GM18520 (cell line): ENCODE measurements around the gene DDAH1.

Source experiments
- ATAC-seq: cut with Tn5 transposase; IDR thresholded peaks from one replicate; pipeline ENCODE4 v1.9.1; 2021; ENCODE audit not compliant: unreplicated experiment

DDAH1 gene

DNA sequence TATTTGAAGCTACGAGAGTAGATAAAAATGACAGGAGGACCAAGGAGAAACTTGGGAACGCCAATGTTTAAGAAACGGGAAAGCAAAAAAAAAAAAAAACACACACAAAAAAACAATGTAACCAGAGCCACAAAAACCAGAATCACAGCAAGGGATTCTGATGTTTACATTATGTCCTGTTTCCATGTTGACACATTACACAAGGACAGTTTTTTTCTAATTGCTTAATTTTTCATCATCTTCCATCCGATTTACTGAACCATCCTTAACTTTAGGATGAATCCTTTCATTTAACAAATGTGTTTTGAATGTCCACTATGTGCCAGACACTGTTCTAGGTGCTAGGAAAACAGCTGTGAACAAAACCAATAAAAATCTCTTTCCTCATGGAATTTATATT, 187.2 kb downstream of the DDAH1 start:
- no peak for ATAC-seq

DNA sequence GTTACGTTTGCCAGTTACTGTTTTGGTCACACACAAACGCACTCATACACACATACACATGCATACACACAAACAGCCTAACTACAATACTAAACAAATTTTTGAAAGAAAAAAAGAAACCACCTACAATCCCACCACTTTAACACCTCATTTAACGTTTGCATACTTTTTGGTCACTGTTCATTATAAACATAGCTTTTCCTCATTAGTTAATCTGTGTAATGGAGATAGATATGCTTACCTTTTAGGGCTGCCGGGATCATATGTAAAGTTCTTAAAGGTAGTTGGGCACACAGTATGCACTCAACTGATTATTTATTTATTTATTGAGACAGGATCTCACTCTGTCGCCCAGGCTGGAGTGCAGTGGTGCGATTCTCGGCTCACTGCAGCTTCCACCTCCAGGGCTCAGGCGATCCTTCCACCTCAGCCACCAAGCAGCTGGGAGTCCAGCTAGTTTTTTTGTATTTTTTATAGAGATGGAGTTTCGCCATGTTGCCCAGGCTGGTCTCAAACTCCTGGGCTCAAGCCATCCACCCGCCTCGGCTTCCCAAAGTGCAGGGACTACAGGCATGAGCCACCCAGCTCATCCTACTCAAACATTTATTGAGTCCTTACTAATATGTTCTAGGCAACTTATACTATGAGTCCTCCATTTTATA, 187.8 kb downstream of the DDAH1 start:
- ATAC-seq: no peak

DNA sequence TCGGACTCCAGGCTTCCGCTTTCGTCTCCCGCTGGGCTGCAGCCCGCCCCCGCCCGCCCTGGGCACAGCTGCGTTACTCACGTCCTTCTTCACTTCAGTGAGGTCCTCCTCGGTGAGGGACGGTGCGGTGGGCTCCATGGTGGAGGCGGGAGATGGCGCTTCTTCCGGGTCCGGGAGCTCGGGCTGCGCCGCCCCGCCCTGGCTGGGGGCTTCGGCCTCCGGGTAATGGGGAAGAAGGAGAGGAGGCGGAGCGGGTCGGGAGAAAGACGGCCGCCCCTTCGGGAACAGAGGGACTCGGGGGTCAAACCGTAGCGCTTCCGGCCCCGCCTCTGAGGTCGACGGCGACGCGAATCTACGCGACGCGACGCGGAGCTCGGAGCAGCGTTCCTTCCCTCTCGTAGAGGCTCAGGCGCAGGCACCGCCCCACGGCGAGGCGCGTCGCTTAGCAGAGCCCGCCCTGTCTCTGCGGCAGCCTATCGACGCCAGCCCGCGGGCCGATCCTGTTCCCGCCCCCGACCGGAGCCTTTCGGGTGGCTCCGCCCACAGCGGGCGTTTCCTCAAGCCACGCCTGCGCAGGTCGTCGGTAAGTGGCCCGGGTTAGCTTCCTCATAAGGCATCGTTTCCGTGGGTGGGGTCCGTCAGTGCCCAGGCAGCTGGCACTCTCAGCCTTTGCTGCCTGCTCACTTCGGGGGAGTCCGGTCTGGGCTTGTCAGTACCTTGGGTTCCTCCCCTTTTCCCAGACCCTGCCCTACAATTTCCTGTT, 188.6 kb downstream of the DDAH1 start, which contains the start of gene BCL10:
Gene BCL10 (minus strand): TSS at position 418 of the 763 bp plus-strand sequence. CDS start 280 bp downstream, at position 138.
- ATAC-seq: peak; percentile 94

DNA sequence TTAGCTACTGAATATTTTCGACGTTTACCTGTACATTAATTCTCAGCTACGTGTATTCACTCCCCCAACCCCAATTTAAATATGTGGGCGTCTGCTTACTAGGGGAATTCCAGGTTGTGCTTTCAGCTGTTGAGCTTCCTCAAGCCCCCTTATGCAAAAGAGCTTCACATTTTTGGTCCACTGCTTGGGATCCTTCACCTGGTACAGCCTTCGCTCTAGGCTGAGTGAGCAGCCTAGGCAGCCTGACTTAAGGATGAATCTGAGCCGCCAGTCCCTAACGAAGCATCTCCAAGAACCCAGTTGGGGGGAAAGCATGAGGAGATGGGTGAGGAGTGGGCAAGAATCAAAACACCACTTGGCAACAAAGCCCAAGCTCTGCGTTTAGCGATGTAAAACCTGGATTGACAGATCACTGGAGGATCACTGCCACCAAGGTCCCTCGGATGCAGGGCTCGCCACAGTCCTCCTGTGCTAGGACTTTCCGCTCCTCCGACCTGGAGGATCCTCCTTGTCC, 189.2 kb downstream of the DDAH1 start:
- no peak for ATAC-seq

DNA sequence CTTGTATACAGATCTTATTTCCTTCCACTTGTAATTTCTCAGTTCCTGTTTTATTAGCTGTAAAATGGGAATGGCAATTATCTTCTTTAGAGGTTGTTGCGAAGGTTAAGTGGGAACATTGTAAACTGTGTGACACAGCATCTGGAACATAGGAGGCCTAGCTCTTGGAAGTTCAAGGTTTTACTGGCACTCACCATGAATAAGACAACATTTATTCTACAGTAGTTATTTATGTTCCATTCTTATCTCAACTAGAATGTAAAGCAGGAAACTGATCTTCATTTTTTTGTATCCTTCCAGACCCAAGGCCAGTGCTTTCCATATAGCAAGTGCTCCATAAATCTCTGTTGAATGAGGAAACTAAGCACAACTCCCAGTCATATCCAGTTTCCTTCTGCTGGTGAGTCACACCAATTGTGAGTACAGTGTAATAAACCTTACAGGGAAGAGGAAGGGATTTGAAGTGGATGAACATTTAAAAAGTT, 189.9 kb downstream of the DDAH1 start:
- ATAC-seq: no peak

DNA sequence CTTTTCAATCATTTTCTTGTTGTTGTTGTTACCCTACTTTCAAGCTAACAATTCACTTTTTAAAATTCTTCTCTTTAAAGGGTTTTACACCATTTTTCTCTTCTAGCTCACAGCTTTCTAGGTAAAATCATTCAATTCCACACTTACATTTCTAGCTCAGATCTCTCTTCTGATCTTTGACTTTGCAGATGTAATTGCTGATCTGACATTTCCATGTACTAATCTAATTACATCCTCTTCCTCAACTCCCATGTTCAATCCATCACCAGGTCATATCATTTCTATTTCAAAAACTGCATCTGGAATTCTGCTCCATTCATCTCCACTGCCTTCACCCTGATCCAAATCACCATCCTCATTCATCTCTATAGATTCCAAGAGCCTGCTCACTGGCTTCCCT, 191.6 kb downstream of the DDAH1 start:
- no peak for ATAC-seq

DNA sequence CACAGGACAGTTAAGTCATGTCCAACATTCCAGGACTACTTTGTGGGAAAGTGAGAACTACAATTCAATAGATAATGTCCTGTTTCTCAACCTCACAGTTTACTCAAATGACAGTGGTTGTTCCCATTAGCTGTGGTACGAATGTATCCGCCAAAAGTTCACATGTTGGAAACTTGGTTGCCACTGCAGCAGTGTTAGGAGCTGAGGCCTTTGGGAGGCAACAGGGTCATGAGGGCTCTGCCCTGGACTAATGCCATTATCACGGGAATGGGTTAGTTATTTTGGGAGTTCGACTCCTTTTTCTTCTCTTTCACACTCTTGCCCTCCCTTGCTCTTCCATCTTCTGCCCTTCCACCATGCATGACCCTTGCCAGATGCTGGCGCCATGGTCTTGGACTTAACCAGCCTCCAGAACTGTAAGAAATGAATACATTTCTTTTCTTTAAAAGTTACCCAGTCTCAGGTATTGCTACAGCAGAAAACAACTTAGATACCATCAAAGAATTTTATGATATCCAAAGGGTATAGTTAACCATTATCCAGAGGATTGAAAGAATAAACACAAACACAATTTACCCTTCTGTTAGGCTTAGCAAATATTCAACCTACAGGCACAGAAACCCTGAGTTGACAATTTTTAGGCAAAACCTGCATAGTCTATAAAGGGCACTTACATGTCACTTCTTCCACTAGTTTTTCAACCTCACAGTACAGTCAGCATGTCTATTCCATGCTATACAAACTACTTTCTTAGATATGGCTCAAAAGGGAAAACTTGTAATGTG, 196.0 kb downstream of the DDAH1 start:
- no peak for ATAC-seq
